NCI-H2107 treated with DMSO at 0.1 percent for 48 hours (cell line): Measurements from ENCODE around the gene ZPLD1.

Experiments
- DNase-seq: peaks from one replicate; lab custom pipeline; 2025; ENCODE audit not compliant: unreplicated experiment; lab: John Stamatoyannopoulos, UW

ZPLD1 gene

DNA sequence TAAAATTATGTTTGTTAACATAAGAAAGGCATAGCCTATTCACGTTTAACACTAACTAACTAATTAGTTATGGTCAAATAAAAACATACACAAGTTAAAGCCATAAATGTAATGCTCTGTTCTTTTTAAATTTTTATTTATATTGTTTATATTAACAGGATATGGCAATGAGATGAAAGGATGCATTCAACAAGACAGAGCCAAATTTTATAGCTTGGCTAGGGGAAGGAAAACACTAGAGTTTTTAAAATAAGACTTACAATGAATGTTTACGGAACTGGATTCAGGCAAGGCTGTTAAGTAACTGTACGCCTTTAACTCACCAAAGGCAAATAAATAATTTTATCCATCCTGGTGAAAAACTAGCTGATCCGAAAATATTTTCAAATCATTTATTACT, 86.4 kb downstream of the ZPLD1 start:
- no peak for DNase-seq

DNA sequence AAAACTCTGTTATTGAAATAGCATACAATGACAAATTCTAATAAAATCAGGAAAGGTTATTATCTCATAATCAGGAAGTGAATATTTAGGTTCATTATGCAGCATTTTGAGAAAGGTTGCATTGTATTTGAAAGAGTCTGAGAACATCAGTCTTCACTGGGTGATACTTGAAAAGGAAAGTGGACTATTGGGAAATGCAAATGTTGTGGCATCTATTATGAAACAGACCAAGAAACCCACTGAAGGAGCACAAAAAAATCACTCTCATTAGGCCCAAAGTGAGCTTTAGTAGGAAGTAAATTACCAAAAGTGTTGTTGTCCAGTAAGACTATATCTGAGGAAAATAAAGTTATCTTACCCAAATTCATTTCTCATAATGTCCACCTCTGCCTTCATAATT, 90.8 kb downstream of the ZPLD1 start:
- DNase-seq: no peak

- DNase-seq: no peak
These were observed 92.0 kb downstream of the ZPLD1 start for GRCh38 chr3:102526865-102527264.

GRCh38 chr3:102528727-102529126, 93.9 kb downstream of the ZPLD1 start:
- DNase-seq: no peak
